Thoracic aorta (tissue), 2 donors: ENCODE measurements around the gene CADM2. TPM values are rescaled to one million over a fixed set of nuclear protein-coding genes. Genes with fewer than 3 reads are reported as not detected.

Source experiments
- ATAC-seq: fragments of 150-250 bp; one replicate; pipeline ENCODE4 v1.8.0; 2017; ENCODE audit warnings: low read depth; ENCODE audit not compliant: insufficient number of reproducible peaks, low FRiP score
- DNase-seq: peaks from one replicate; pipeline ENCODE4 v3.0.0-alpha.2; 2020; ENCODE audit warnings: low spot score
- H3K27ac ChIP-seq, 2 donors: fragments of 200-600 bp; sonication (generic); 1 replicate in 1 of 2; 2 replicates in 1 of 2; pipeline ENCODE4 v1.5.1; 2016; ENCODE audit warnings: mild to moderate bottlenecking in 2 of 2, moderate library complexity in 2 of 2
- H3K27me3 ChIP-seq: fragments of 200-600 bp; sonication (generic); replicated peaks from 2 replicates; pipeline ENCODE4 v1.6.0; 2016; ENCODE audit warnings: mild to moderate bottlenecking; ENCODE audit not compliant: insufficient read depth
- H3K36me3 ChIP-seq: fragments of 200-600 bp; sonication (generic); one replicate; pipeline ENCODE4 v1.5.1; 2016
- H3K4me1 ChIP-seq, 2 donors: fragments of 200-600 bp; sonication (generic); 1 replicate in 1 of 2; 2 replicates in 1 of 2; pipeline versions ENCODE4 v1.5.1 to v1.6.0; 2016; ENCODE audit warnings: low read depth in 2 of 2, mild to moderate bottlenecking in 1 of 2; ENCODE audit not compliant: control insufficient read depth in 1 of 2
- H3K4me3 ChIP-seq: fragments of 200-600 bp; sonication (generic); 2 replicates; pipeline ENCODE4 v1.5.1; 2016; ENCODE audit warnings: mild to moderate bottlenecking
- H3K9me3 ChIP-seq: fragments of 200-600 bp; sonication (generic); 2 replicates; pipeline ENCODE4 v1.5.1; 2016
- total RNA-seq, 2 donors: library from RNA; depleted of rRNA; stranded (reverse); fragments of >200 nt; gene quantifications; one replicate each; pipeline versions ENCODE4 v1.1.0 to v1.2.3, GENCODE V29; 2016
- TF ChIP-seq, protein P1 (sequence below): fragments of 200-600 bp; sonication (generic); IDR thresholded peaks from one replicate; pipeline ENCODE4 v1.5.1; 2019; ENCODE audit warnings: antibody characterized with exemption

CADM2 gene
- total RNA-seq, 2 donors from 2014 or later, result 1.8 TPM; not detected in 1

DNA sequence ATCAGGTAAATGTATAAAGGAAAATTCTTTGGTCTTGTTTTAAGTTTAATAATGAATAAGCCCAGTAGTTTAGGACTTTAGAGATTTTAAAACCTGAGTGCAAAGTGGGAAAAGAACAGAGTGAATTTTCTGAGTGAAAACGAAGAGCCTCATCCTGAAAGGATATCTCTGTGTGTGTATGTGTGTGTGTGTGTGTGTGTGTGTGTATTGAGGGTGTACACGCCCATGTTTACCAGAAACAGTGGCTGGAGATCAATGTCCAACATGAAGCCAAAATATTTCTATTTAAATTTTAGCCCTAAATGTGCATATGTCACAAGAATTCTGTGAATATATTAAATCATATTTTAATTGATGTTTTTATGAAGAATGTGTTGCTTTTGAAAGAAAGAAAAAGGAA lies 549.9 kb downstream of the CADM2 start:
- Histone ChIP-seq H3K4me3 (no peak overlapping the region), H3K36me3 (no peaks in the 10 kb centered on the region), H3K4me1 (no peaks in the 10 kb centered on the region), H3K27me3 (no peaks in the 10 kb centered on the region), H3K9me3 (no peaks in the 10 kb centered on the region), H3K27ac (no peak overlapping the region)
- ATAC-seq (no peak), DNase-seq (no peak)
- TF ChIP-seq, protein P1, sequence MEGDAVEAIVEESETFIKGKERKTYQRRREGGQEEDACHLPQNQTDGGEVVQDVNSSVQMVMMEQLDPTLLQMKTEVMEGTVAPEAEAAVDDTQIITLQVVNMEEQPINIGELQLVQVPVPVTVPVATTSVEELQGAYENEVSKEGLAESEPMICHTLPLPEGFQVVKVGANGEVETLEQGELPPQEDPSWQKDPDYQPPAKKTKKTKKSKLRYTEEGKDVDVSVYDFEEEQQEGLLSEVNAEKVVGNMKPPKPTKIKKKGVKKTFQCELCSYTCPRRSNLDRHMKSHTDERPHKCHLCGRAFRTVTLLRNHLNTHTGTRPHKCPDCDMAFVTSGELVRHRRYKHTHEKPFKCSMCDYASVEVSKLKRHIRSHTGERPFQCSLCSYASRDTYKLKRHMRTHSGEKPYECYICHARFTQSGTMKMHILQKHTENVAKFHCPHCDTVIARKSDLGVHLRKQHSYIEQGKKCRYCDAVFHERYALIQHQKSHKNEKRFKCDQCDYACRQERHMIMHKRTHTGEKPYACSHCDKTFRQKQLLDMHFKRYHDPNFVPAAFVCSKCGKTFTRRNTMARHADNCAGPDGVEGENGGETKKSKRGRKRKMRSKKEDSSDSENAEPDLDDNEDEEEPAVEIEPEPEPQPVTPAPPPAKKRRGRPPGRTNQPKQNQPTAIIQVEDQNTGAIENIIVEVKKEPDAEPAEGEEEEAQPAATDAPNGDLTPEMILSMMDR, result no peak

GRCh38 chr3:85516146-85516545 lies 557.4 kb downstream of the CADM2 start:
- no peaks in the 10 kb centered on the region for H3K27me3 ChIP-seq
- no peak overlapping the region for H3K4me3 ChIP-seq
- DNase-seq, result no peak
- no peak overlapping the region for H3K27ac ChIP-seq
- ATAC-seq, result no peak
- no peaks in the 10 kb centered on the region for H3K36me3 ChIP-seq
- no peaks in the 10 kb centered on the region for H3K9me3 ChIP-seq
- TF ChIP-seq, protein P1, result no peak
- H3K4me1 ChIP-seq, result no peaks in the 10 kb centered on the region

DNA sequence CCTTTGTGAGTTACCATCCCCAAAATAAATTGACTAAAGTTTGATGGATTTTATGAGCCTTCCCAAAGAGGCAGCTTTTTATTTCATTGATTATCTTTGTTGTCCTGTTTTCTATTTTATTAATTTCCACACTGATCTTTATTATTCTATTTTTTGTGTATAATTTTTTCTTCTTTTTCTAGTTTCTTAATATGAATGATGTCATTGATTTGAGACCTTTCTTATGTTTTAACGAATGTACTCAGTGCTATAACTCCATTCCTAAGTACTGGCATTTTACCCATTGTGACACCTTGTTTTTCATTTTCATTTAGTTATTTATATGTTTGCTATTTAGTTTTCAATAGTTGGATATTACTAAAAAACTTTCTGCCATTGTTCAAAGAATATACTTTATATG lies 565.3 kb downstream of the CADM2 start:
- no peaks in the 10 kb centered on the region for H3K4me1 ChIP-seq
- DNase-seq, result no peak
- TF ChIP-seq, protein P1, result no peak
- H3K27ac ChIP-seq, result no peak overlapping the region
- H3K36me3 ChIP-seq, result no peaks in the 10 kb centered on the region
- H3K4me3 ChIP-seq, result no peak overlapping the region
- no peaks in the 10 kb centered on the region for H3K9me3 ChIP-seq
- H3K27me3 ChIP-seq, result no peaks in the 10 kb centered on the region
- no peak for ATAC-seq

- Histone ChIP-seq H3K4me3 (no peak overlapping the region), H3K4me1 (no peaks in the 10 kb centered on the region), H3K27ac (no peak overlapping the region), H3K36me3 (no peaks in the 10 kb centered on the region), H3K27me3 (no peaks in the 10 kb centered on the region), H3K9me3 (no peaks in the 10 kb centered on the region)
- TF ChIP-seq, protein P1, result no peak
- no peak for ATAC-seq
- no peak for DNase-seq
Observed at GRCh38 chr3:85525264-85525663, 566.5 kb downstream of the CADM2 start.

DNA sequence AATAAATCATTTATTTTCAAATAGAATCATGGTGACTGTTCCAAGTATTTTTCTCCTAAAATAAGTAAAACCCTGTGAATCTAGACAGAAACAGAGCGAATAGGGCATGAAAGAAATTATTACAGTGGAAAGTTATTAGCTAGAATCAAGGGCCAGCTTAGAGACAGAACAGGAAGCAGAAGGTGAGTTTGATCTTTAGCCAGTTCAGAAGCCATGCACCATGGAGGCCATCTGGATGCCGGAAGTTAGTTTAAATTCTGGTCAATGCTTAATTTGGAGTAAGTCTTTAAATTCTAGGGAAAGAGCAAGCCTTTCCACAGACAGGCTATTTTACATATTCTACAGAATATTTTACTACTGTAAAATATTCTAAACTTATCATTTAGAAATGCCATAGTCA lies 574.8 kb downstream of the CADM2 start:
- Histone ChIP-seq H3K9me3 (no peaks in the 10 kb centered on the region), H3K4me1 (no peaks in the 10 kb centered on the region), H3K36me3 (no peaks in the 10 kb centered on the region), H3K27me3 (no peaks in the 10 kb centered on the region), H3K27ac (no peak overlapping the region), H3K4me3 (no peak overlapping the region)
- no peak for ATAC-seq
- no peak for DNase-seq
- TF ChIP-seq, protein P1, result no peak
